Measurements from ENCODE around the gene MAP3K7CL.

Gene MAP3K7CL
- 0.75 to 7.3 (median 1.5) reads per million in 18 experiments for total RNA-seq

- no peak for DNase-seq
Measured at GRCh38 chr21:29130270-29130969, at the start of gene MAP3K7CL. MAP3K7CL (plus strand) TSS chr21:29130644; CDS start chr21:29133345, 2,701 bp downstream.

GRCh38 chr21:29082046-29082815, 48.2 kb upstream of the MAP3K7CL start:
- DNase-seq: peak; percentile 24 to 66

- DNase-seq: no peak
Measured at GRCh38 chr21:29083306-29083705, 47.1 kb upstream of the MAP3K7CL start.

- no peak for DNase-seq
Measured at GRCh38 chr21:29084372-29084771, 46.1 kb upstream of the MAP3K7CL start.

- DNase-seq: no peak
Measured at GRCh38 chr21:29085106-29085752, 45.2 kb upstream of the MAP3K7CL start.

GRCh38 chr21:29091033-29091432, 39.4 kb upstream of the MAP3K7CL start:
- peak; percentile 56 to 57 for DNase-seq

- peak; percentile 5 to 20 for DNase-seq
Measured at GRCh38 chr21:29092102-29092959, 38.1 kb upstream of the MAP3K7CL start.

GRCh38 chr21:29096218-29097015, 34.0 kb upstream of the MAP3K7CL start:
- peak; percentile 55 to 64 for DNase-seq

GRCh38 chr21:29098156-29098555, 32.3 kb upstream of the MAP3K7CL start:
- no peak for DNase-seq

GRCh38 chr21:29102791-29103257, 27.6 kb upstream of the MAP3K7CL start:
- DNase-seq: peak; percentile 67 to 72

- DNase-seq: no peak
Measured at GRCh38 chr21:29104239-29104708, 26.2 kb upstream of the MAP3K7CL start.

GRCh38 chr21:29105218-29105617, 25.2 kb upstream of the MAP3K7CL start:
- no peak for DNase-seq

GRCh38 chr21:29114765-29115500, 15.5 kb upstream of the MAP3K7CL start:
- DNase-seq: no peak

- DNase-seq: no peak
Measured at GRCh38 chr21:29115899-29116298, 14.5 kb upstream of the MAP3K7CL start.

- no peak for DNase-seq
Measured at GRCh38 chr21:29117372-29117955, 13.0 kb upstream of the MAP3K7CL start.

- no peak for DNase-seq
Measured at GRCh38 chr21:29121759-29122158, 8.7 kb upstream of the MAP3K7CL start.

- DNase-seq: no peak
Measured at GRCh38 chr21:29124645-29125044, 5.8 kb upstream of the MAP3K7CL start.

- DNase-seq: no peak
Measured at GRCh38 chr21:29125191-29125590, 5.3 kb upstream of the MAP3K7CL start.

- no peak for DNase-seq
Measured at GRCh38 chr21:29125979-29126378, 4.5 kb upstream of the MAP3K7CL start.

GRCh38 chr21:29133241-29133640, 2.8 kb downstream of the MAP3K7CL start:
- DNase-seq: no peak

Data from inflammatory macrophage (primary cell).